ENCODE data around the gene CFAP100. TPM values are rescaled to one million over a fixed set of nuclear protein-coding genes. Genes with fewer than 3 reads are reported as not detected.
A peak's percentile ranks its signal among the peaks of the same experiment; 100 is the strongest.

CFAP100 gene
- not detected in 2 replicates for total RNA-seq (2022)
- Bru-seq, nascent RNA: not detected
- not detected for BruChase-seq, experiment 1, labeled RNA remaining after a 2-hour chase
- not detected for BruChase-seq, experiment 2, labeled RNA remaining after a 6-hour chase
- long read RNA-seq: 0 reads

DNA sequence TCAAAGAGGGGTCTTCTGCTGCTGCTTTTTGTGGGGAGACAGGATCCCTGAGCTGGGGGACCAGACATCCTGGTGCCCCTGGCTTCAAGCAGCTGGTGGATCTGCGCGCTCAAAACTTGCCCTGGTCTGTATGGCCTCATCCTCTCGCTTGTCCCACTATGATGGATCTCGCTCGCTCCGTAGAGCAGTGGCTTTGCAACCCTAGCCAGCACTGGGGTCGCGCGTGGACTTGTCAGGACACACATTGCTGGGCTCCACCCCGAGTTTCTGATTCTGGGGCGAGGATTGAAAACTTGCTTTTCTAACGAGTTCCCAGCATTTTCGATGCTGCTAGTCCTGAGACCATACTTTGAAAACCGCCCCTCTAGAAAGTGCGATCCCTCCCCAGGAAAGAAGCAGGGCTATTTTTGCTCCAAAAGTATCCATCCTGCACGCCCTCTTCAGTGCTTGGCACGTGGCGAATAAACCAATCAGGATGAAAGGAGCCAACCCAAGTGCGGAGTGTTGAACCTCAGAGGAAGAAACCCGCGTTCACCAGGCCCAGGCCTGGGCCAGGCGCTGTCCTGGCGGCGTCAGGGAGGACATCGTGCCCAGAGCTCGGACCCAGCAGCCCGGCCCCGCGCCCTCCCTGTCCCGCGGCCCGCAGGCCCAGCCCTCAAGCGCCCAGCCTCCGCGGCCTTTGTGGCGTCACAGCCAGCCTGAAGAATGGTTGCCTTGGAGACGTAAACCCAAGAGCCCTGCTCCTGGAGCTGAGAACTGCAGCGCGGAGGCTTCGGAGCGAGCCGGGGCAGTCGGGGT lies at the start of gene CFAP100:
CFAP100 (plus strand) TSS at position 731 of the 798 bp plus-strand sequence. CDS start 1,092 bp downstream, outside the sequence.
- Histone ChIP-seq H3K4me3 (ENCODE audit: low read depth, low read length) (no peak within 1 kb of the TSS), H3K27me3 (replicated peaks; ENCODE audit: control insufficient read depth, insufficient read depth, low read length) (no peaks in the 10 kb centered on the region; the same call in 1 of the 2 replicates), H3K36me3 (ENCODE audit: control insufficient read depth, insufficient read depth, low read length) (no peaks in the 10 kb centered on the region), H3K9me3 (no peaks in the 10 kb centered on the region), H3K4me1 (no peaks in the 10 kb centered on the region)
- Mint-ChIP-seq H3K4me3 (ENCODE audit: unreplicated experiment) (no peak within 1 kb of the TSS), H3K27me3 (ENCODE audit: insufficient read depth, unreplicated experiment) (peaks cover 9% of the 10 kb centered on the region), H3K36me3 (ENCODE audit: insufficient read depth, unreplicated experiment) (no peaks in the 10 kb centered on the region), H3K27ac (ENCODE audit: unreplicated experiment) (no peak within 1 kb of the TSS), H3K4me1 (ENCODE audit: low read depth, unreplicated experiment) (peaks cover 5% of the 10 kb centered on the region), H3K9me3 (ENCODE audit: unreplicated experiment) (no peaks in the 10 kb centered on the region)
- no TSS peak for BruUV-seq (replicated peaks)
- ChIA-PET CTCF (no interaction called here), POLR2A (no interaction called here)
- TF ChIP-seq, protein P1, sequence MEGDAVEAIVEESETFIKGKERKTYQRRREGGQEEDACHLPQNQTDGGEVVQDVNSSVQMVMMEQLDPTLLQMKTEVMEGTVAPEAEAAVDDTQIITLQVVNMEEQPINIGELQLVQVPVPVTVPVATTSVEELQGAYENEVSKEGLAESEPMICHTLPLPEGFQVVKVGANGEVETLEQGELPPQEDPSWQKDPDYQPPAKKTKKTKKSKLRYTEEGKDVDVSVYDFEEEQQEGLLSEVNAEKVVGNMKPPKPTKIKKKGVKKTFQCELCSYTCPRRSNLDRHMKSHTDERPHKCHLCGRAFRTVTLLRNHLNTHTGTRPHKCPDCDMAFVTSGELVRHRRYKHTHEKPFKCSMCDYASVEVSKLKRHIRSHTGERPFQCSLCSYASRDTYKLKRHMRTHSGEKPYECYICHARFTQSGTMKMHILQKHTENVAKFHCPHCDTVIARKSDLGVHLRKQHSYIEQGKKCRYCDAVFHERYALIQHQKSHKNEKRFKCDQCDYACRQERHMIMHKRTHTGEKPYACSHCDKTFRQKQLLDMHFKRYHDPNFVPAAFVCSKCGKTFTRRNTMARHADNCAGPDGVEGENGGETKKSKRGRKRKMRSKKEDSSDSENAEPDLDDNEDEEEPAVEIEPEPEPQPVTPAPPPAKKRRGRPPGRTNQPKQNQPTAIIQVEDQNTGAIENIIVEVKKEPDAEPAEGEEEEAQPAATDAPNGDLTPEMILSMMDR (IDR thresholded peaks at IDR 0.05; ENCODE audit: insufficient read depth in 1 of 2, low read depth in 1 of 2, low read length in 1 of 2, severe bottlenecking in 1 of 2, unreplicated experiment in 1 of 2): no peak
- DNase-seq: no peak
- intact Hi-C loops (cut with micrococcal nuclease; ENCODE audit: unreplicated experiment): no loop called here

DNA sequence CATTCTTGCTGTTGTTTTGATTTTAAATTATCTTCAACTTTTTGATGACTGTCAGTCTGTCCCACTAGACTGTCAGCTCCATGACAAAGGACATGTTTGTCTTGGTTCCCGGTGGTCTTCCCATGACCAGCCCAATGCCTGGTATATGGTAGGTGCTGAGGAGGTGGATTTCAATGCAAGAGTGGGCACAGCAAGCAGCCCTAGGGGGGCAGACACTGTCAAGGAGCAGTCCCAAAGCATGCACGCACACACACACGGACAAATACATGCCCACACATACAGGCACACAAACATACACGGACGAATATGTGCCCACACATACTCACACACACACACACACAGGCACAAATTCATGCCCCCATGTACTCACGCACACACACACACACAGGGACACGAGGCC lies 49.5 kb upstream of the CFAP100 start:
- H3K27ac Mint-ChIP-seq (ENCODE audit: unreplicated experiment): no peak overlapping the region
- intact Hi-C loops (cut with micrococcal nuclease; ENCODE audit: unreplicated experiment): no loop called here
- ChIA-PET POLR2A (no interaction called here), CTCF (interaction anchor here (0.5 kb wide), 1 partner anchor 132 kb away, joined by 4 read pairs; no protein-coding TSS in a partner anchor)
- no peaks in the 10 kb centered on the region for H3K4me1 Mint-ChIP-seq (ENCODE audit: low read depth, unreplicated experiment)
- no peak for DNase-seq
- H3K36me3 ChIP-seq (ENCODE audit: control insufficient read depth, insufficient read depth, low read length): no peaks in the 10 kb centered on the region
- no peaks in the 10 kb centered on the region for H3K9me3 ChIP-seq
- BruUV-seq (replicated peaks): no TSS peak
- no peaks in the 10 kb centered on the region for H3K27me3 Mint-ChIP-seq (ENCODE audit: insufficient read depth, unreplicated experiment)
- no peaks in the 10 kb centered on the region for H3K9me3 Mint-ChIP-seq (ENCODE audit: unreplicated experiment)
- no peak overlapping the region for H3K4me3 ChIP-seq (ENCODE audit: low read depth, low read length)
- H3K27me3 ChIP-seq (replicated peaks; ENCODE audit: control insufficient read depth, insufficient read depth, low read length): no peaks in the 10 kb centered on the region
- H3K36me3 Mint-ChIP-seq (ENCODE audit: insufficient read depth, unreplicated experiment): no peaks in the 10 kb centered on the region
- no peak overlapping the region for H3K4me3 Mint-ChIP-seq (ENCODE audit: unreplicated experiment)
- TF ChIP-seq, protein P1 (IDR thresholded peaks at IDR 0.05; ENCODE audit: insufficient read depth in 1 of 2, low read depth in 1 of 2, low read length in 1 of 2, severe bottlenecking in 1 of 2, unreplicated experiment in 1 of 2): no peak
- H3K4me1 ChIP-seq: no peaks in the 10 kb centered on the region

DNA sequence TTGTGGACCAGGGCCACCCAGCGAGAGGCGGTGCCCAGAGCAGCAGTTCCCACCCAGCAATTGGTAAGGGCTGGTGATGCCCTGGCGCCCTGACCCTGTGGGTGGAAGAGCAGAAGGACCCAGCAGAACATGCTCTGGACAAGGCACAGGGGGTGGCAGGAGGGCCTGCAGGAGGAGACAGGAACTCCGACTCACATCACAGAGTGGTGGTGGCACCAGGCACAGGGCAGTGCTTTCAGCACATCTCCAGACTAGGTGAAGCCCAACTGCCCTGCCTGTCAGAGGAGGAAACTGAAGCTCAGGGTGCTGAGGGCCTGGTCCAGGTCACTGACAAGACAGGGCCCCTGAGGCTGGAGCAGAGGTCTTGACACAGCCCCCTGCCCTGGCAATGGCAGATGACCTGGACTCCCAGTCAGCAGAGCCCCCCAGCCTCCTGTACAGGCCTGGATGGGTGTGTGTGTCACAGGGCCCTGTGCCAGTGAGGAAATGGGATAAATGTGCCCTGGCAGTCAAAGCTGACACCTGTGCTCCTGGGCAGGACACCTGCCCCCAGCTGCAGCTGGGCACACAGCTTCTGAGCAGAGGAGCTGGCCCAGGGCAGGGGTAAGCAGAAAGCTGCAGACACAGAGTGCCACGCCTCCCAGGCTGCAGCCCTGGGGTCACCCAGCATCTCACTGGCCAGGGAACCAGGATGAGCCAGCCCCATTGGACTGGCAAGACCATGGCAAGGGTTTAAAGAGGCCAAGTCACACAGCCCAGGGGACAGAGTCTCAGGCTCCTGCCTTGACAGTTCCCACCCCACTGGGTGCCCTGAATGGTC lies 48.9 kb upstream of the CFAP100 start:
- Mint-ChIP-seq H3K36me3 (ENCODE audit: insufficient read depth, unreplicated experiment) (no peaks in the 10 kb centered on the region), H3K4me1 (ENCODE audit: low read depth, unreplicated experiment) (no peaks in the 10 kb centered on the region), H3K4me3 (ENCODE audit: unreplicated experiment) (no peak overlapping the region), H3K27ac (ENCODE audit: unreplicated experiment) (no peak overlapping the region), H3K9me3 (ENCODE audit: unreplicated experiment) (no peaks in the 10 kb centered on the region), H3K27me3 (ENCODE audit: insufficient read depth, unreplicated experiment) (no peaks in the 10 kb centered on the region)
- no TSS peak for BruUV-seq (replicated peaks)
- TF ChIP-seq, protein P1 (IDR thresholded peaks at IDR 0.05; ENCODE audit: insufficient read depth in 1 of 2, low read depth in 1 of 2, low read length in 1 of 2, severe bottlenecking in 1 of 2, unreplicated experiment in 1 of 2): no peak
- no peaks in the 10 kb centered on the region for H3K4me1 ChIP-seq
- intact Hi-C loops (cut with micrococcal nuclease; ENCODE audit: unreplicated experiment): no loop called here
- no peaks in the 10 kb centered on the region for H3K27me3 ChIP-seq (replicated peaks; ENCODE audit: control insufficient read depth, insufficient read depth, low read length)
- no peaks in the 10 kb centered on the region for H3K36me3 ChIP-seq (ENCODE audit: control insufficient read depth, insufficient read depth, low read length)
- H3K9me3 ChIP-seq: no peaks in the 10 kb centered on the region
- DNase-seq: peak in 1 of 2 experiments; percentile 19
- H3K4me3 ChIP-seq (ENCODE audit: low read depth, low read length): no peak overlapping the region
- ChIA-PET CTCF (no interaction called here), POLR2A (no interaction called here)

Measured in Caco-2 (cell line).